HG03575 (cell line): Measurements from ENCODE around the gene ARHGEF40.

Experiments used
- ATAC-seq: cut with Tn5 transposase; IDR thresholded peaks from one replicate; pipeline ENCODE4 v1.9.1; 2021; ENCODE audit not compliant: unreplicated experiment, insufficient number of reproducible peaks, low FRiP score; ENCODE audit errors: extremely low read depth

Gene ARHGEF40

DNA sequence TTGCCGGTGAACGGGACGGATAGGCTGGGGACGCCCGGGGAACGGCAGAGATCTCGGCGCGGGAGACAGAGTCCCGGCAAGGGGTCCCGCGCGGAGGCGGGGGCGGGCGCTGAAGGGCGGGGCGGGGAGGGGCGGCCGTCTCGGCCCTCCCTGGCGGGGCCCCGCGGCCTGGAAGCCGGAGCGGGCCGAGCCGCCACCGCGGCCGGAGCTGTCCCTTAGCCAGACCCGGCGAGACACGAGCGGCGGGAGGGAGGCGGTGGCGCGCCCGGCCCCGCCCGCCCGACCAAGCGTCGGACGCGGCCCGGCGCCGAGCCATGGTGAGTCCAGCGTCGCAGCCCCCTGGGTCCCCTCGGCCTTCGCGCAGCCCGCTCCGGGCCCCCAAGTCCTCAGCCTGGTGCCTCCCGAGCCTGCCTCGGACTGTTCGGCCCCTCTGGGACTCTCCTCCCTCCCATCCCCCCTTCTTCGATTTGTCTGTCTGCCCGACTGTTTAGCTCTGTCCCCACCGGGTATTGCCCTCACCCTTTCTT is at the start of gene ARHGEF40:
Gene ARHGEF40, plus strand, starts transcription at position 222 of the 527 bp plus-strand sequence. Its CDS starts 93 bp downstream, at position 315.
- ATAC-seq: no peak

DNA sequence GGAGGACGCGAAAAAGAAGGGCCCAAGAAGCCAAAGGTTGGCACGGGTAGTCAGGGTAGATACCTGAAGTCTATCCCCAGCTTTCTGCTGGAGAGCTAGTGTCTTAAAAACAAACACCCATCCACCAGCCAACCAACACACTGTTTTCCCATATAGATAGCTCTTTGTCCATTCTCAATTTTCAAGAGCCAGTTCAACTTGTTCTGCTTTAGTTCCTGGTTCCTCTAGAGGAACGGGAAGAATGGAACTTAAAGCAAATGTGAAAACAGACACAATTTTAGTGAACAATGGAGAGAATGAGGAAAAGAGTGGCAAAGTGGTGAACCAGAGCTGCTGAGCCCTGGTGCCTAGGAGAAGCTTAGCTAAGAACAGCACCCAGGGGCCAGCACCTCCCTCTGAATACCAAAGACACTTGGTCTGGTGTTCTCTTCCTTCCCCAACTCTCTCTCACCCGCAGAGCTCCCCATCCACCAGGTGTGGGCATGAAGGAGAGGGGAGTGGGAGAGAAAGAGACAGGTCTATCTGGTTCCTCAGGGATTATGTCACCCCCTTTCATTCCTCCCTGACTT is 49.0 kb upstream of the ARHGEF40 start:
- no peak for ATAC-seq

DNA sequence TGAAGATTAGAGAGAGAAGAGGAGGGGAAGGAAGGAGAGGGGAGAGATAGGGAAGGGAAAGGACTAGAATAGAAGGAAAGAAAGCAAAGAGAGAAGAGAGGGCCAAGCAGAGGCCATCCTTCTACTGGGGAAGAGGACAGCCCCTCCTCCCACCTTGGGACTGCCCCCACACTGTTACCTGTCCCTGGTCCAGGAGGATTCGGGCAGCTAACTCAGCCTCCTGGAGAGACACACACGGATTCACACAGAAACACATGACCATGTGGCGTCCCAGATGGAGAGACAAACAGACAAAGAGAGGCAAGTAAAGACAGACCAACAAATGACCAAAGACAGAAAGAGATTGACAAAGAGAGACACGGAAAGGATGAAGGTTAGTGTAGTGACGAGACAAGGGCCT is 47.4 kb upstream of the ARHGEF40 start:
- ATAC-seq: no peak

DNA sequence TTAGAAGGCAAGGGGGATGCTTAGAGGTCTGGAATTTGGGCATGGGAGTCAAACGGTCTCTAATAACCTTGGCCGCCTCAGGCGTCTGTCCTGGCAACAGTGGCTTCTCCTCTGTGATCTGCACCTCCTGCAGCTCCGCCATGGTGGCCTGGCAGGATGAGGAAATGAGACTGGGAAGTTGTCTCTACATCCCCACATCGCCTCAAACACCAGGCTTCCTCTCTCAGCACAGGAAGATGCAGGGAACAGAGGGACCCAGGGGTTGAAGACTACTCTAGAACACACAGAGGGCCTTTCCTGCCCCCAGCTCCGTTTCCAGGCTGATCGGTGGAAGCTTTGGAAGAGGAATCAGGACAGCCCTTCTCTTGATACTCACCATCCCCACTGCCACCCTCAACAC is 46.9 kb upstream of the ARHGEF40 start:
- ATAC-seq: no peak

DNA sequence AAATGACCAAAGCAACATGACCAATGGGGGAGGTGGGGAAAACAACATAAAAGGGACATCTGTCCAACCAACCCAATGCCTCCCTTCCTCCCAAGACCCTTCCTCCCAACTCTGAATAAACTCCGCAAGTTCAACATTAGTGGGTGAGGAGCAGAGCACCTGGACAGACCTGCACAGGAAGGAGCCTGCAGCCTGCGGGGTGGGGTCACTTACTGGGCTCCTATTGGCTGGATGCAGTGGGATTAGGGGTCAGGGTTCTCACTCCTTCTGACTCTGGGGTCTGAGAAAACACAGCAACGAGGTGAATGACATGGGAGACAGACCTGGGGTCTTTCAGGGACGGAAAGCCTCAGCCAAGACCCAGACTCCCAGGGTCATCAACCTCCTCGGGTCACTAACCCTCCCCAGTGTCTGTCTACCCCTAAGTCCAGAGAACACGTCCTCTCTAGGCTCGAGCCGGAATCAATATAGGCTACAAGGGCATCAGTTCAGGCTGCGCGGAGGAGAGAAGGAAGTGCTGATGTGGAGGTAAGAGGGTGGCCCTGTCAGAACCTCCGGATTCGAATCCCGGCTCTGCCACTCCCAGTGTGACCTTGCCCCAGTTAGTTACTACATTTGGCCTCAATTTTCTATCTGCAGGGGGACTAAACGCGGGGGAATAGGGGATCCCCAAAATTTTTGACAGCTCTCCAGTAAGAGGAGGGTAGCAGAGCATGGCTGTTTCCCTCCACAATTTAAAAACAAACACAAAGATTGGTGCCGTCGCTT is 46.1 kb upstream of the ARHGEF40 start:
- ATAC-seq: no peak

DNA sequence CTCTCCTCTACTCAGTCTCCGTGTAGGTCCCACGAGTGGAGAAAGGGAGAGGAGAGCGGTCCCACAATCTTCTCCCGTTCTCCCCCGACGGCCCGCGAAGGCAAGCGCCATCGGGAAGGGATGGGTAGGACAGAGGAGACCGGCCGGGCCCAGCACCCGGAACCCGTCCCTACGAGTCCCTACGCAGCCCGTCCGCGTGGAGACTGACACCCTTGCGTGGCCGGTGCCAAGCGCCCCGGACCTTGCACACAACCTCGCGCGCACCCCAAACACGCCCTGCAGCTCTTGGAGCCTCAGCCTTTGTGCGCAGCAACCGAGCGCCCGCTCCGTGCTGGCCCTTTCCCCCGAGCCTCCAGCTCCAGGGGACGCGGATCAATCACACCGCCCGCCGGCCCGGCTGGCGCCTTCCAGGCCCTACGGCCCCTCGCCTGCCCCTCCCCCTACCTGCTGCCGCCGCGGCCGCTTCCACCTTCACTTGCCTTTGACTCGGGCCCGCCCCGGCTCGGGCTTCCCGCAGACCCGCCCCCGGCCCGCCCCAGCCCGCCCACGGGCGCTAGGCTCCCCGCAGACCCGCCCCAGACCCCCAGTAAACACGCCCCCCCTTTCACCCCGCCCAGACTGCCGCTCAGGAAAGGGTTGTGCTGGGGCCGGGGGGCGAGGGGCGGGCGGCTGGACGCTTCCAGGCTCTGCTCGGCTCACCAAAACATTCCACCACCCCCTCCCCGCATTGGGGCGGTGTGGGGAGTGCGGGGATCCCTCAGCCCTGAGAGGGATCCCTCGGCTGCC is 45.3 kb upstream of the ARHGEF40 start, which contains the start of gene NDRG2:
Gene NDRG2, minus strand, starts transcription at position 477 of the 786 bp plus-strand sequence. CDS start 1,746 bp downstream, outside the sequence.
- ATAC-seq: no peak

DNA sequence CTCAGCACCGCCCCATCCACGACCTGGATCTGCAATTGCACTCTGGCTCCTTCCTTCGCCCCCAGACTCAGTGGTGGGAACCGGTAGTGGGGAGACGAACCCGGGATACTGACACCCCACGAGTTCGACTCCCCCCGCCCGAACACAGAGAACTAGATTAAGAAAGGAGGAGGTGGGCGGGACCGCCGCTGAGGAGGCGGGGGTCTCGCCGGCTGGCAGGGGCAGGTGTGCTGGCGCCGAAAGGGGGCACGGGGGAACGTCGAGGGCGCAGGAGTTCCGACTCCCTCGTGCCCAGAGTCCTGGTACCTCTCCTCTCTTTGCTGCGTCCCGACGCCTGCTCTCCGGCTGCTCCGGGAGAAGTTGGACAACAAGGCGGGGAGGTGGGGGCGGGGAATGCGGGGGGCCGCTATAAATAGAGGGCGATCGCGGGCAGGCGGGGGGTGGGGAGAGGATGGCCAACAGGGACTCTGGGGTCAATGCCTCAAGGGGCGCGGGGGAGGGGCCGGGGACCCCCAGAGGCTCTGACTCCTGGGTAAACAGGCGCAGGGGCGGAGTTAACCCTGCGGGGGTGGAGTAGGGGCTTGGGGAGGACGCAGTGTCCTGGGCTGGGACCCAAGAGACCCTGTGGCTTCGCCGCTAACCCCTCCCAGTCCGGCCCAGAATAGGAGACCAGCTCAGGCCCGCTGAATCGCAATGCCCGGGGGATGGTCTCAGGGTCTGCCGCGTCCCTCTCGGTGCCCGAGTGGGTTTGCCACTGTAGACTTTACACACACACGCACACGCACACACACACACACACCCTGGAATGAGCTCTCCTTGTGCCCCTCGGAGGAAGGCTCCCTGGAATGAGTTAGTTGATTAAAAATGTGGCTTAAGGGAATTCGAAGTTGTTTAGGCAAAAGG is 44.5 kb upstream of the ARHGEF40 start:
- no peak for ATAC-seq

DNA sequence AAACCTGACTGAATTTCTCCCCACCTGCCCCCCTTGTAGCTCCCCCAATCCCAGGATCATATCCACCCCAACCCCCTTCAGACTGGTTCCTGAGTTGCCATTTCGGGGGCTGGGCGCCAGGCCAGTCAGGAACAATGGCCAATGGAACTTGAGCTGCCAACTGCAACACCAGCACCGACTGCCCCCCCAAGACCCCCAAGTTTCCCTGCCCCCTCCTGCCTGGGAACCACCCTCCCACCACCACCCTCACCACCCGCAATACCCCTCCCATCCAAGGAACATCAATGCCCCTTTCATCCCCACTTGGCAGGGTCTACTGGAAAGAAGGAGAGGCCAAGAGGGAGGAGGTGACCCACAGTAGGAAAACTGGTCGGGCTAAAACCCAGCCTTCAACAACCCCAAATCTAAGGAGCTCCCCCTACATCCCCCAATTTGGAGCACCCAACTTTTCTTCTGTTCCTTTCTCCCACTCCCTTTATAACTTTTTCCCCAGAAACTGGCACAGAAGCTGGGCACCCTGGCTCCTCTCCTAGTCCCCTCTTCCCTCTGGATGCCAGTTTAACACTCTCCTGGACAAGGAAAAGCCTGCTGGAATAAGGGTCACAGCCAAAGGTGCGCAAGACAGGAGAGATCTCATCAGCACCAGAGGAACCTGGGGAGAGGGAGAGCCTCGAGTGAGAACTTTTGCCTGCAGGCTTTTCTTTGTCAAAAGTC is 43.7 kb upstream of the ARHGEF40 start:
- no peak for ATAC-seq

DNA sequence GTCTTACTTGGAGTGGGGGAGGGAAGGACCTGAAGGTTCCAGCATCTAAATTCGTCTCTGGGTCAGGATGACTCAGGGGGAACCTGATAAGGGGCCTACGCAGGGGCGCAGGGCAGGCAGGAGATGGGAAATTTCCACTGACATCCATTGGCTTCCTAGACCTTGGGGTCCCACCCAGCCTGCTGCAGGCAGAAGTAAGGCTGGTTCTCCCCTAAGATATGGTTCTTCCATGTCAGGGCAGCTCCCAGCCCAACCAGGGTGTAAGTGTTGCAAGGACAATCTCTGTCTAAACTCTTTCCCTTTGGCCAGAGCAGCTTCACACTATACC is 43.2 kb upstream of the ARHGEF40 start:
- no peak for ATAC-seq

DNA sequence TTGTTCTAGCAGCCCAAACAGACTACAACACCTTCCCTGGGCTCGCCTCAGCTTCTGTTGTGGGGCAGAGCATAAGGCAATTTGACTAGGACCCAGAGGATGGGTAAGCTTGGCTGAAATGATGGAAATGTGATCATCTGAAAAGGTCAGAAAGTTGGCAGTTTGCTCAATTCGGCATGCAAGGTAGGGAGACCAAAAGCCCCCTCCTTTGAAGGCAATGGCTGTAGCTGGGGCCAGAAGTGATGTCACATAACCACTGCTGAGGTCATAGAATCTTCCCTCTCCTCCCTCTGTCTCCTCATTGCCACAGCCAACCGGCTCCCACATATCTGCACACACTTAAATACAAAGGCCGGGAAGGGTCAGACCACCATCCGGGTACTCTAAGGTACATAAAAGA is 40.2 kb upstream of the ARHGEF40 start, which contains the start of gene TPPP2:
Gene TPPP2, plus strand, starts transcription at position 301 of the 400 bp plus-strand sequence. CDS start 365 bp downstream, outside the sequence.
- ATAC-seq: no peak

DNA sequence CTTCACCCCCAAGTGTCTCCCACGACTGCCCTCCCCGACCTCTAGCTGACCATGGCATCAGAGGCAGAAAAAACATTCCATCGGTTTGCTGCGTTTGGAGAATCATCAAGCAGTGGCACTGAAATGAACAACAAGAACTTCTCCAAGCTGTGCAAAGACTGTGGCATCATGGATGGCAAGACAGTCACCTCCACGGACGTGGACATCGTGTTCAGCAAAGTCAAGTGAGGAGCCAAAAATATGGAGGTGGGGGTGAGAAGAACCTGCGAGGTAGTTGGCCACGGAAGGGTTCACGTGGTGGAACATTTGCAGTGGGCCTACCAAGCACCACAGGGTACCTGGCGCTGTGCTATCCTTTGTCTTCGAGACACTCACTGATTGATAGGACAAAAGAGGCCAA is 39.6 kb upstream of the ARHGEF40 start:
- no peak for ATAC-seq

DNA sequence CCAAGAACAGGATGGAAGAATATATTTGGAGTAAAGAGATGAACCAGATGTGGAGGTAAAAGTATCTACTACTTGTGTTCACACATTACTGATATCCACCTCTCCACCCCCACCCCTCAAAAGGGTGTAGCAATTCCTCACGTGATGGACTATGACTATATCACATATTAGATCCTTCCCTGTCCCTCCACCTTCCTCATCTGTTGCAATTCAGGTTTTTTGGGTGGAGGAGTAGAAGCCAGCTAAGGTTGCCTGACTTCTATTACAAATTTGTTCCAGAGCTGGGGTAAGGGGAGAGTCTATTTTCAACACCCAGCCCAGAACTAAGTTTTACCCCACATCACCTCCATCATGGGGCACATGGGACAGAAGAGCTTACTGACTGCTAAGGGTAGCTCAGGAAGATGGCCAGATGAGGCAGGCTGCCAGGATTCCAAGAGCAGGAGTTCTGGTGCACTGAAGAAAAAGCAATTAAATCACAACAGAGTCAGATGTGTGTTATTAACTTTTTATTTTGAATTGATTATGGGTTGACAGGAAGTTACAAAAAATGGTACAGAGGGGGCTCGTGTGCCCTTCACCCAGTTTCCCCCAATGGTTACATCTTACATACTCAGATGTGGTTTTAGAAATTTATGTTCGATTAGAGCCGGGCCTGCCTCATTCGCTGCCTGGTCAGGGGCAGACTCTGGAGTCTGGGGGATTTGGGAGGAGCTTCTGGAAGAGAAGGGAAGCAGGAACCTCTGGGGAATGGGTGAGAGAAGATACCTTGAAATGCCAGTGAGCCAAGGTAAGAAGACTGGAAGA is 37.6 kb upstream of the ARHGEF40 start:
- no peak for ATAC-seq

DNA sequence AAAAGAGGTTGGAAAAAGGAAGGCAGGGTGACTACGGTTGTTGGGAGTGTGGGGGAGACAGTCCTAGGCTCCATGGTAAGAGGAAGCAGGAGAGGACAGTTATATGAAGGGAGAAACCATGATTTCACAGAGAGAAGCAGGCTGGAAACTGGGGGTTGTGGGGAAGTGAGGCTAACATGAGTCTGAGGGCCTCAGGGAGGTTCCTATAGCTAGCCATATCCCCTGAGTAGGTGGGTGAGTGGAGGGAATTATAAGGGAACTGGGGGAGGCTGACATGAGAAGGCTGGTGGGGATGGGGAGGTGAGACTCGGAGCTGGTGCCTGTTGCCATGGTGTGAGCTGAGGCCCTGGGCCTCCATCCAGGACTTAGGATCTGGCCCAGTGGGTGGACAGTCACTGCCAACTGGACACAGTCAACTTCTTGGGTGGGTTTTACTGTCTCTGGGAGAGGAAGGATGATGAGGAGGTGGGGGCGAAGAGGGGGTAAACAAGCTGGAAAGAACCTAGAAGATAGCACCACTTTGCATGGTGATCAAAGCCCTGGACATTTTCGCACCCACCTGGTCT is 36.9 kb upstream of the ARHGEF40 start:
- no peak for ATAC-seq

DNA sequence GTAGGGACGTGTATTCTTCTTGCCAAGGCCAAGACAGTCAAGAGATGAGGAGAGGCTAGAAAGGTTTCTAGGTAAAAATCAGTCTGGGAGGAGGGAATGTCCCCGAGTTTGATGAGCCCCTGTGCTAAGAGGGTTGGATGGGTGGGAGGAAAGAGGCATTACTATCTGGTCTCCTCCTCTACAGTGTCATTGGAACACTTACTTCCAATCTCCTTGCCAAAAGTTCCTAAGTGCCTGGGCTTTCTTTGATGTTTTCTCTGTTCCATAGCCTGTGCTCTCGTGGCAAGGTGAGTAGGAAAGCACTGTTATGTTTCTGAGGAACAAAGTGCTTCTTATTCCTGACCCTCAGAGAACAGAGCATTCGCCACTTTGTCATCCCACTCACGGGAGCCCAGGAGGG is 35.4 kb upstream of the ARHGEF40 start, which contains the start of gene RNASE13:
Gene RNASE13, minus strand, starts transcription at position 101 of the 400 bp plus-strand sequence. CDS start 519 bp downstream, outside the sequence.
- no peak for ATAC-seq

DNA sequence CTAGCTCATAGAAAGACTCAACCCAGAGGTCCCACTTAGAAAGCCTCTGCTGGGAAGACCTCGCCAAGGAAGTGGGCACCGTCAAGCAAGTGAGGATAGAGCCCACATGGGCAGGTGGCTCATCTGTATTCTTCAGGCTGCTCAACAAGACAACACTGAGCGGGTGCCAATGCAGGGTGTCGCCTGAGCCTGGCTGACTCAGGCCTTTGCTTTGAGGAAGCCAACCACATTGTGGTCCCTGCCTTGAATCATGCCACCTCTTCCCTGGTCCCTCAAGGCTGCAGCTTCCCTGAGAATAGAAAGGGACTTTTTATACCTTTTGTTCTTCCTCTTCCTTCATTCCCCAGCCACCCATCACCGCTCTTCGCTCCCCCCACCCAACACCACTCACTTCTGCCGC is 33.4 kb upstream of the ARHGEF40 start:
- no peak for ATAC-seq

DNA sequence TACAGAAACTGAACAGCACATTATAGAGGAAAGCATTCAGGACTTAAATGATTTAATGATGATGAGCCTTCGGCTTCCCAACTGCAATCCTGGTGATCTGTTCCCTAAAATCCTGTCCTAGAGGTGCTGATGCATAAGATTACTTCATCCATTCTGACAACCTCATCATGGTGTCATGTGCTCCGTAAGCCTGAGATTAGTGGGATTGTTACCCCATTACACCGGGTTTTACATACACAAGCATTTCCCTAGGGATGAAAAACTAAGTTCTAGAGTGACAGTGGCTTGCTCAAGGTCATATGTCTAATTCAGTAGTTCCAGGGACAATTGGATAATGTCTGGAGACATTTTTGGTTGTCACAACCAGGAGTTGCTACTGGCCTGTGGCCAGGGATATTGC is 32.9 kb upstream of the ARHGEF40 start:
- no peak for ATAC-seq
